ENCODE results near the gene ZNFX1.

ZNFX1 gene

DNA sequence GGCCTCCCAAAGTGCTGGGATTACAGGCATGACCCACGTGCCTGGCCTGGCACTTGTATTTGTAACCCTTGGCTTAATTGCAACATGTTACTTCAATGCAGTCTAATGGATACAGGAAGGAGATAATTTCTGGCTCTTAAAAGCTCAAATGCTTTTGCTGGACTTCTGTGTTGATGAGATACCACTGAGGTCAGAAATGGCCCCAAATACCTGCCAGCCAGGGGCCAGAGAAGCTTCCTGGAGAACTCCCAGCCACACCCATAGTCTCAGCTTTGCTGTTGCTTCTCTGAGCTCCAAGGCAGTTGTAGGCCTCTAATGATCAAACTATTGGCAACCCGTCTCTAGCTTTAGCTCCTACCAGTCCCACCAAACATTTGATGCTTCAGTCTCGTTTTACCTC is 14.2 kb upstream of the ZNFX1 start:
- DNase-seq (ENCODE audit: low read depth), result no peak

DNA sequence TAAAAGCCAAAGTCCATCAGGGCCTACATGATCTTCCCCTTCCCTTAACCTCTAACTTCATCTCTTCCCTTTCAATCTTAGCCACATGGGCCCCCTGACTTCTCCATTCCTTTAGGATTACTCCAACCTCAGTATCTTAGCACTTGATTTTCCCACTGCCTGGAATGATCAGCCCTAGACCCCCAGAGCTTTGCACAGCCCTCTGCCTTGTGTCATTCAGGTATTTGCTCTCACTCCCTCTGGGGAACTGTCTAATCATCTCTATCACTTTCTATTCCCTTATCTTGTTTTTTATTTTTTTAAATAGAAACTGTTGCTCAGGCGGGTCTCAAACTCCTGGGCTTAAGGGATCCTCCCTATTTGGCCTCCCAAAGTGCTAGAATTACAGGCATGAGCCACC is 13.3 kb upstream of the ZNFX1 start:
- DNase-seq (ENCODE audit: low read depth), result no peak

DNA sequence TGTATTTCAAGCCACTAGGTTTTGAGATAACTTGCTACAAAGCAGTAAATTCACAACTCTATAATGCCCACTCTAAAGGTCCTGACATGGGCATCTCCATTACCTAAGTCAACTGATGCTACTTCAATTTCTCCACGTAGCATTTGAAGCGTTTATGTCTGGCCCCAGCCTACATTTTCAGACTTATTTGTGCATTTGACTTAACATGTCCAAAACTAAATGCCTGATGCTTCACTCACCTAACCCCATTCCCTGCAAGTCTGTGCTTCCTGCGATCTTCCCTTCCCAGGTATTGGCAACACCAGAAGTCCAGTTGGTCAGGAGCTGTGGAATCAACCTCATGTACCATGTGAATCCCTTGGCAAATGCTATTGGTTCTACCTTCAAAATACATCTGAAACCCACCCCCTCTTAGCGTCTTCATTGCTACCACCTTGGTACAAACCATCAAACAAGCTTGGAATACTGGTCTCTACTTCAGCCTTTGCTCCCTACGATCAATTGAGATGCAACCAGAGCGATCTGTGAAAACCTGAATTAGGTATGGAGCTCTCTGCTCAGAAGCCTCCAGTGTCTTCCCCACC is 12.8 kb upstream of the ZNFX1 start:
- DNase-seq (ENCODE audit: low read depth), result no peak

DNA sequence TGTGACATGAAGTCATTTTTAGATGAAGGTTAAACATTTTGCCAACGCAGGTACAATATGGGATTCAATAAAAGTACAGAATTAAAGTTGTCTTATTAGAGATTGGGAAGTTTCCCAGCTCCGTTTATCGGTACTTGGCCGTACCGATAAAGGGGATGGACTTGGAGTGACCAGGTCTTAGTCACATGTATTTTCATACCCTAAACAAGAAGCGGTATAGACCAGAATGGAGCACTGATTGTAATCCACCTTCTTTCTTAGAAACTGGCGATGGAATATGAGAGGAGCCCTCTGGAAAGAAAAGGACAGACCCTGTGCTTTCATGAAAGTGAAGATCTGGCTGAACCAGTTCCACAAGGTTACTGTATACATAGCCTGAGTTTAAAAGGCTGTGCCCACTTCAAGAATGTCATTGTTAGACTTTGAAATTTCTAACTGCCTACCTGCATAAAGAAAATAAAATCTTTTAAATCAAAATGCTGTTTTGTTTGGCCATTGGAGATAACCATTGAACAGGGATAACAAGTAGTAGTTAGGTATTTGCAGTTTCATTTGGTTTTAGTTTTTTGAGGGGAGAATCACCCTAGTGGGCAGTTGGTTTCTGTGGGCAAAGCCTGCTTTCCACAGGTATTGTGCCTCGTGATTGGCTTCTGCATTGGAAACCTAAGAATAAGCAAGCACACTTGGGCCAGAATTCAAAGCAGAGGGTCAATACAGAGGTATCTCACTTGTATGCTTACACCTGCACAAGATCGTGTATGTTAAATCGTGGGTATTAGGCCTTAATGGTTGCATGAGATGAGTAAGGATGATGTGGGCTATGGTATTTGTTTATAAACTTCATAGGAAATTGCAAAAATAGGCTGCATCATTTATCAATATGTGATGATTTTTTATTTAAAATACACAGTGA is 11.2 kb upstream of the ZNFX1 start:
- no peak for DNase-seq (ENCODE audit: low read depth)

DNA sequence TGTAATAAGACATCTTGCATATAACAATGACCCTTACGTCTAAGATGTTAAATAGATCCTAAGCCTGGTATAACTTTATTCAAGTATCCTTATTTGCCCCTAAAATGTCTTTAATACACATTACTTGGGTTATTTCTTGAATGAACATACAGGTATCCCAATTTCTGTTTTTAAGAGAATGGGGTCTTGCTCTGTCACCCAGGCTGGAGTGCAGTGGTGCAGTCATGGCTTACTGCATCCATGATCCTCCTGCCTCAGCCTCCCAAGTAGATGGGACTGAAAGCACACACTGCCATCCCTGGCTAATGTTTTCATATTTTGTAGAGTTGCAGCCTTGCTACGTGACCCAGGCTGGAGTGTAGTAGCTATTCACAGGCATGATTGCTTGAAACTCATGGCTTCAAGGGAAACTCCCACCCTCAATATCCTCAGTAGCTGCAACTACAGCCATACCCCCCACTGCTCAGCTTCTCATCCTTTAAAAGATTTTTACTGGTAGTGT is 10.4 kb upstream of the ZNFX1 start:
- DNase-seq (ENCODE audit: low read depth), result no peak

DNA sequence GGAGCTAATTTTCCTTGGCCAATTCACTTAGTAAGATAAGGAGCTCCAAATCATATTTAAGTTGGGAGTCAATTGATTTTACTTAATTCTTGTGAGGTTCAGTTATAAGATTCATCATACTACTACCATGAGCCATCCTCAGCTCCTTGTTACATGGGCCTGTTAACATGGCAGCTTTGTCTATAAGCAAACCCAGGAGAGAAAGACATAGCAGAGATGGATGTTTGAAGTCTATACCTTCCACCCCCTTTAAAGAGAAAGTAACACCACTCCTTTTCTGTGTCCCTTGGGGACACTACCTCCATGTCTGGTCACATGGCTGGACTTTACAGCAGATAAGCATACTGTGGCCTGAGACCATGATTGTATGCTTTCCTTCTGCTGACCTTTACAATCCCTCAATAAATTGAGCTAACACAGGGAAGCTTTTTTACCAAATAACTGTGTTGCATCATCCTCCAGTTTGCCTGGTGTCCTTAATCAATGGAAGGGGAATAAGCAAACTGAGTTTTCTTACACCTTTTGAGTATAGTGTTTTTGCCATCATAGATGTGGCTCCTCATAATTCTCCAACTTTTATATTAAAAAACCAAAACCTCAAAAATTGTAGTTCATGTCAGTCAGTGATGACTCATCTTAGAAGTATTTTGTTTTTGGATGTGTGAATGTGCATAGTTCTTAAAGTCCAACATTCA is 9.8 kb upstream of the ZNFX1 start:
- peak; percentile 67 for DNase-seq (ENCODE audit: low read depth)

DNA sequence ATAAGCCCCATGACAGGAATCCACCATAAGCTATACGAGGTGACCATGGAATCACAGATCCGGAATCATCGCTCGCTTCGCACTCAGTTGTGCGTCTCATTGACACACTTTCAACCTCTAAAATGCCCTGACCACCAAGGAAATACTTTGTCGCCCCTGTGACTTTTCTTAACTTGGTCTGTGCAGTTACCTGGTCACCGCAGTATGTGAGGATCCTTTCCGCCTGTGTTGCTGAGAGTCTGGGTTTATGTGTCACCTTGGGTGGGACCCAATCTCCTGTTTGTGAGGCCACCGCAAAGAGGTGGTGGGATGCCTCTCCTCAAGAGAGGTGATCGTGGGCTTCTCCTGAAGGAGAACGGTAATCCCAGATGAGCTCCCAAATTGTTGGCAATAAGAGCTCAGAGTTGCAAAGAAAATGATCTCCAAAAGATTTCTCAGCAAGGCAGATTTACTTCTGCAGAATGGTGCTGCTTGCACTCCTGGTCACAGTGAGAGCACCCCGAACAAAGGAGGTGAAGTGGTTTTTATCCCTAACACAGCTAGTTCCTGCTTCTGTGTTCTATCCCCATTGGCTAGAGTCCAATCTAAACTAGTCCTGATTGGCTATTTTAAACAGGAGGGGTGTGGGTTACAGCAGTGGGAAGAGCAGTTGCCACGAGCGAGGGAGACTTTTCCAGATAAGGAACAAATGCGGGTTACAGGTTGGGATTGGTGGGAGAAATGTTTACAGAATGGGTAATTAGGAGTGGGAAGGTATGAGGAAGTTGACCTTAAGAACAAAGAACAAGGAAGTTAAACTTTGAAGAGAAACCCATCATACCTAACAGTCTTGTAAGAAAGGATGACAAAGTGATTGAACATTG is 9.1 kb upstream of the ZNFX1 start:
- DNase-seq (ENCODE audit: low read depth), result no peak

DNA sequence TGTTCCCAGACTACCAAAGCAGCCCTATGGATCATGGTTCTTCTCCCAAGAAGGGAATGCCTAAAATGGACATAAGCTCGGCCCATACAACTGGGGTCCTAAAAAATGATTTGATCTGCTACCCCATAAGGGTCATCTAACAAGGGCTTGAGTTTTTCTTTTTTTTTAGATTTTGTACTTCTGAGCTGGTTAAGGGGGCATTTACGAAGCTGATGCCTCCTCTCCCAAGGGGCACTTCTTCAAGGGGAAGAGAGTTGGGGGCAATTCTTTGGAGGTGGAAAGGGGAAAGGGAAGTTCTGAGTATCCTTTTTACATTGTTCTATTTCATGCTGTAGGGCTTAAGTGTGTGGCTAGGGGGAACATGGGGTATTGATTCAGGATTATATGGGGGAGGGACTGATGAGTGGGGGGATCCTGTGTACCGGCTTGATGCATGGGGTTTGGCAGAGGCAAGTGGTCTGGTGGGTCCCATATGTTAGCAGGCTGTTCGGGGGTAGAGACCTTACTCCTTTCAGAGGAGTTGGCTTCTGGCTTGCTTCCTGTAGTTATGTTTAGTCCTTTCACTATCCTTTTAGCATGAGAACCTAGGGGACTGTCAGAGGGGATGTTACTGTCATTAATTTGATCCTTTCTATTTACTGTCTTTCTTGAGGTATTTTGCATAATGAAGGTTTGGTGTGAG is 8.1 kb upstream of the ZNFX1 start:
- DNase-seq (ENCODE audit: low read depth), result no peak

DNA sequence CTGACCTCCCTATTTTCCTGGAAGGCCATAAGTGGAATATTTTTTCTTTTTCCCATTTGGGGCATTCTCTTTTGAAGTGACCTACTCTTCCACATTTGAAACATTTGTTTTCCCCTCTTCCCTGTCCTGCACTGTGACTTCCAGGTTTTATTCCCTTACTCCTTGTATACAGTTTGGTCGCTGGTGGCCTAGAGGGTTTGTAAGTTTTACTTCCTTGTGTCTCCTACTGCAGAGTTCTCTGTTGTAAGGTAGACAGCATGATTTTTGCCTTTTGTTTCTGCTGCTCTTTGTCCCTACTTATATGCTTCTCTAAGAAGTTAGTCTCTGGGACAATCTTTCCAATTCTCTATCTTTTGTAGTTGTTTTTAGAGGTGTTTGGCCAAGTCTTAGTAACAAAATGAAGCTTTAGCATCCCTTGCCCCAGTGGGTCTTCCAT is 7.4 kb upstream of the ZNFX1 start:
- DNase-seq (ENCODE audit: low read depth), result no peak

DNA sequence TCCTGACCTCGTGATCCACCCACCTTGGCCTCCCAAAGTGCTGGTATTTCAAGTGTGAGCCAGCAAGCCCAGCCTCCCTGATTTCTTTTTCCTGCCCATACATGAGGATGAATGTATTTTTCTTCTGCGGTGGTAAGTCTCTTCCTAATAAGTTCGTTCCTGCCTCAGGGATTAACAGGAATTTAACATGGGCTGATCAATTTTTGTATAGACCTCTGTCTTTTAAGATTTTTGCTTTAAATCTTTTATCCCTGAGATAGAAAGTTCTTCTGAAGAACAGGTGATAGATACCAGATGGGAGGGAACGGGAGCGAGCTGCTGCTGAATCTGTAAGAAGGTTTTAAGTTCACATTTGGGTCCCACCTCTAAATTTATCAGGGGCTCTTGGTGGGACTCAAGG is 7.0 kb upstream of the ZNFX1 start:
- DNase-seq (ENCODE audit: low read depth), result no peak

DNA sequence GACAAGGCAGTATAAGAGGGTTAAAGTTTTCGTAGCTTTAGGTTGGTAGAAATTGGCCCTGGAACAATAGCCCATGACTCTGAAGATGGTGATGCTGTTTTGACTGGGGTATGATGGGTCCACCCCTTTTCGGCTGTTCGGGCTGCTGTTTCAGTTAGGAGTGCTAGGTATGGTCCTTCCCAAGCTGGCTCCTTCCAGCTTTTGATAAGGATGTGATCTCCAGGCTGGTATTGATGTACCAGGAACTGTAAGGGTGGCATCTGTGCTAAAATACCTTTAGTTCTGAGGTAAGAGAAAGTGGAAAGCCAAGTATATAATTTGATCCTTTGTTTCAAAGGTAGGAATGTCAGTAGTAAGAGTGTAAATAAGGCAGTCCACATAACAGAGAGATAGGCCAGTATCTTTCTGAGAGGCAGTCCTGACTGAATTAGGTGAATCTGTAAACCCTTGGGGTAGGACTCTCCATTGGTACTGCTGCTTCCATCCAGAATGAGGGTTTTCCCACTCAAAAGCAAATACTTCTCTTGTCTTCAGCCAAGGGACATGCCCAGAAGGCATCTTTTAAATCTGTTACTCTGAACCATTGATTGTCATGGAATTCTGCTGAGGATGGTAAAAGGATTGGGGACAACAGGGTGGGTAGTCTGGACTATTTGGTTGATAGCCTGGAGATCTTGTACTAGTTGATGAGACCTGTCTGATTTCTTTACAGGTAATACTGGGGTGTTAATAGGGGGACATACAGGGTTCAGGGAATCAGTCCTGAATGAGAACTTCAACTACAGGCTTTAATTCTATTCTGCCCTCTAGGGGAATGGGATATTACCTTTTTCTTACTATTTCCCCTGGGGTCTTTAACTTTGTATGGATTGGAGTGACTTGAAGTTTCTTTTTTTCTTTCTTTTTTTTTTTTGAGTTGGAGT is 6.1 kb upstream of the ZNFX1 start:
- no peak for DNase-seq (ENCODE audit: low read depth)

DNA sequence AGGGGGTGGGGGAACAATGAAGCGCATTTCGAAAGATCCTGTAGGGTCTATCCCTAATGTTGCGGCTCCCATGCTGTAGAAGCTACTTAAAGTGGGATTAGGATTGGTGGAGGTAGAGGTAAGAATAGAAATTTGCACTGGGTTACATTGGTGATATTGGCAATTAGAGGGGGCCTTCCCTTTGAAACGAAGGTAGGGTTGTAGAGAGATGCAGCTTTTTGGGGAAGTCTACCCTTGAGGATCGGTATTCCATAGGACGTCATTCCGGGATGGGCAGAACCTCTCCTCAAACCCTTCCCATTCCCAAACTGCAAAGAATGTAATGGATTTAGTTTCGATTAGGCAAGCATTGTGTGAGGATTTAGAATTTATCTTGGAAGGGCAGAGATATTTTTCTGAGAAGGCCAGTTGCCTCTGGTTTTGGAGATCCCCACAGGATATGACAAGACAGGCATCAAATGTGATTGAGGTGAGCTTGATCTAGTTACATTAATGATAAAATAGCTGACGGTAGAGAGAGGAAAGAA is 5.4 kb upstream of the ZNFX1 start:
- DNase-seq (ENCODE audit: low read depth), result no peak

DNA sequence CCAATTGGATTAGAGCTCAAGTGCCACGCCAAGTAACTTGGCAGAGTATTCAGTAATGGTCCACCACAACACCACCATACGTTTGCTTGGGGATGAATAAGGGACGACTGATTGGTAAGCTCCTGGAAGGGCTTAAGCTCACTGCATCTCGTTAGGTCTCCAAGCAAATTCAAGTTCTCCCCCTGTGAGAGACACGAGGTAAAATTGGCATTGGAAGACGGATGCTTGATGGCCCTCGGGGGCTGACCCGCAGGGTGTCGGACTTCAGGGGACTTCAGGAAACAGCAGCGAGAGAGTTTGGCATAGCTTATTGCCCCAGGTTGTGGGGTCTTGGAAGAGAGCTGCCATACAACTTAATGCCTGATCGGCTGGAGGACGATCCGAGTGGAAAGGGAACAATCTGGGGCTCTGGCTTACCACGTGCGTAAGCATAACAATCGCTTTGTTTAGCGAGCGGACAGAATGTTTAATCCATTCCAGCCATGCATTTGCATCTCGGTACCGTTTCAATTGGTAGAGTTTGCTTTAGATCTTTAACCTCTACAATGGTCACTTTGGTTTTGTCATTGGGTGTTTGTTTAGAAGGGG is 4.8 kb upstream of the ZNFX1 start:
- no peak for DNase-seq (ENCODE audit: low read depth)

DNA sequence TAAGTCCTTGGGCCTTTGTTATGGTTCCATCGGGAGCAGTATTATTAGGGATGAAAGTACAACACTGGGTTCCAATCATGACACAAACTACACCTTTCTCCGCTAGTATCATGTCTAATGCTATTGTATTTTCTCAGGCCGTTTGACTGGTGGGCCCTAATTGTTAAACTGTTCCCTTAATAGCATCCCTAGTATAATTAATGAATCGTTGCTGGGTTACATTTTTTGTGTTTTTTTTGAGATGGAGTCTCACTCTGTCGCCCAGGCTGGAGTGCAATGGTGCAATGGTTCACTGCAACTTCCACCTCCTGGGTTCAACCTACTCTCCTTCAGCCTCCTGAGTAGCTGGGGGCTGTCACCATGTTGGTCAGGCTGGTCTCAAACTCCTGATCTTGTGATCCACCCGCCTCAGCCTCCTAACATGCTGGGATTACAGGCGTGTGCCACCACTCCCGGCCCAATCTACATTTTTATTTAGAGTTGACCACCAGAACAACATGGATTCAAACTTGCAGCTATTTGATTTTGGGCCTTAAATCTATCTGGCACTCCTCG is 4.1 kb upstream of the ZNFX1 start:
- DNase-seq (ENCODE audit: low read depth), result no peak

DNA sequence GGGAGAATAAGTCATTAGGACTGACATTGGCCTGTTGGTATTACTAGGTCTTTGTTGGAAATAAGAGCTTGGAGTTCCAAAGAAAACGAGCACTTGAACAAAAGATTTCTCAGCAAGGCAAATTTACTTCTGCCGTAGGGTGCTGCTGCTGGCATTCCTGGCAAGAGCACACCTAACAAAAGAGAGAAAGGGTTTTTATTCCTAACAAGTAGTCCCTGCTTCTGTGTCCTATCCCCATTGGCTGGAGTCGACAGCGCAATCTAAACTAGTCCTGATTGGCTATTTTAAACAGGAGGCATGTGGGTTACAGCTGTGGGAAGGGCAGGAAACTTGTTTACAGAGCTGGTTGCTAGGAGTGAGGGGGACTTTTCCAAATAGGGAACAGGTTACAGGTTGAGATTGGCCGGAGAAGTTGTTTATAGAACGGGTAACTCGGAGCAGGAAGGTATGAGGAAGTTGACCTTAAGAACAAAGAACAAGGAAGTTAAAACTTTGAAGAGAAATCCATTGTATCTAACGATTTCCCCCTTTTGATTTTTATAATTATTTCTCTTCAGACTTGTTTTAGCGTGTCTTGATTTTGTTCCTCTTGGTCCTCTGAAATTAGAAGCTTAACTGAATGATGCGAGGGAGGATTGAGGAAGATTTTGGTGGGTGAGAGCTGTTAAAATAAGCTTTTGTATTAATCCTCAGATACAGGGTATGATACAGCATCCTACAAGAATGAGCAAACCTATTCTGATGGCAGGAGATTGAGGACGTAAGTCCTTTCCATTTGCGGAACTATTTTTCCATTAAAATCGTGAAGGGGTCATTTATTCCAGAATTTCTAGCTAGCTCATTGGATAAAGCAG is 3.4 kb upstream of the ZNFX1 start:
- DNase-seq (ENCODE audit: low read depth), result no peak

DNA sequence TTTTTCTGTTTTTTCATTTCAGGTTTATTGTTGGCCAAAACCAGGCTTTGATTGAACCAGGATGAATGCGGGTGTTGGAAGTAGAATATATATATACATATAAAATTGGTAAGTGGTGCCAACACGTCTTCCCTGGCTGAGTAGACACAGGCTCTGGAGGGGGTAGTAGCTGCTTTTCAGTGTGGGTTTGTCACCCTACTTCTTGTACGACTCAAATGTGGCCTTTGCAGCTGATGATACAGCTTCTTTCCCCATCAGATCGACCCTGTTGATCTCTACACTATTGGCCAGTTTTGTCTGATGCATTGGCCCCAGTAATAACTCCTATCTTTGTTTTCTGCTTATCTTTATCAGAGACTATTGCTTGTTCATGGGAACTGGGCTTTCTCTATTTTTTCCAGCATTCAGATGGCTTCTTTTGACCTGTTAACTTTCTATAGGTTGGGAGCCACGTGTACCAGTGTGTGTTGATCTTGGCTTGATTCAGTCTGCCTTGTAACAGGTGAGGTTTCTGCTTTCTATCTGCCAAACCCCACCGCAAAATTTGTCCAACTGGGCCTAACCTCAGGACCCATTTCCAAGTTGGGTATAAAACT is 2.7 kb upstream of the ZNFX1 start:
- no peak for DNase-seq (ENCODE audit: low read depth)

DNA sequence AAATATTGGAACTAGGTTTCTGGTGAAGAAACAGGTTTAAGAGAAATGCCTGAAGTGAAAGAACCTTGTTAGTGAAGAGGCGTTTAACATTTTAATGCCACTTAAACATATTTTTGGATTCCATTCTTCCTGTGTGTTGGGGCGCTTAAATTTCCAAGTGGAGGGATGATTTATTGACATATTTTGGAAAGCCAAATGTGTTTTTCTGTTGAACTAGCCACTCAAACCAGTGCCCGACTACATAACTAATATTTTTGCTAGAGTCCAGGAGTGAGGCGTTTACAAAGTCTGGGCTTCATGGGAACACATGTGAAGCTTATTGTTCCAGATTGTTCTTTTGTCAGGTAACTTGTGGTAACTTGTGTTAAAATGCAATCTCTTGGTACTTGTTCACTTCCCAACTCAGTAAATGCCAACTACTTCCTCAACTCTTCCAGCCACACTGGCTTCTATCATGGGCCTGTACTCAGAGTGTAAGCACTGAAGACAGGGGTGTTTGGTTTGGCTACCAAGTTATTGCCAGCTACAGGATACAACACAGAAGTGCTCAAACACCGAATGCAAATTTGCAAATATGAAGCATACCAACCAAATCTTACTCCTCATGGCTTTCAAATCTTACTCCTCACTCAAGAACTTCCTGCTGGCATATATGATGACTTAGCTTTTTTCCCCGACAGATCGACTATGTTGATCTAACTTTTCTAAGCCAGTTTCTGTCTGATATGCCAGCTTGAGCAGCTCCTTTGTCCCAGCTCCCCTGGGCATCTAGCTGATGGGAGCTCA is 2.0 kb upstream of the ZNFX1 start:
- DNase-seq (ENCODE audit: low read depth), result no peak
